ENCODE results near the gene DNM2.

Gene DNM2

GRCh38 chr19:10811391-10812111 lies 93.7 kb downstream of the DNM2 start:
- in situ Hi-C loops (cut with MboI; ENCODE audit: low sequenced_read_pairs), result no loop called here

GRCh38 chr19:10812196-10812595 lies 94.3 kb downstream of the DNM2 start:
- in situ Hi-C loops (cut with MboI; ENCODE audit: low sequenced_read_pairs), result no loop called here

- in situ Hi-C loops (cut with MboI; ENCODE audit: low sequenced_read_pairs), result no loop called here
Observed at GRCh38 chr19:10812902-10813404, 95.1 kb downstream of the DNM2 start.

GRCh38 chr19:10815007-10815536 lies 97.2 kb downstream of the DNM2 start:
- in situ Hi-C loops (cut with MboI; ENCODE audit: low sequenced_read_pairs), result no loop called here

GRCh38 chr19:10815969-10816644 lies 98.2 kb downstream of the DNM2 start:
- in situ Hi-C loops (cut with MboI; ENCODE audit: low sequenced_read_pairs), result no loop called here

GRCh38 chr19:10816691-10817090 lies 98.8 kb downstream of the DNM2 start:
- in situ Hi-C loops (cut with MboI; ENCODE audit: low sequenced_read_pairs), result no loop called here

- in situ Hi-C loops (cut with MboI; ENCODE audit: low sequenced_read_pairs), result no loop called here
Observed at GRCh38 chr19:10817291-10818038, 99.6 kb downstream of the DNM2 start.

- in situ Hi-C loops (cut with MboI; ENCODE audit: low sequenced_read_pairs), result no loop called here
Observed at GRCh38 chr19:10818301-10819123, 100.6 kb downstream of the DNM2 start.

- in situ Hi-C loops (cut with MboI; ENCODE audit: low sequenced_read_pairs), result no loop called here
Observed at GRCh38 chr19:10819124-10820060, 101.5 kb downstream of the DNM2 start.

- in situ Hi-C loops (cut with MboI; ENCODE audit: low sequenced_read_pairs), result no loop called here
Observed at GRCh38 chr19:10820173-10820572, 102.3 kb downstream of the DNM2 start.

- in situ Hi-C loops (cut with MboI; ENCODE audit: low sequenced_read_pairs), result no loop called here
Observed at GRCh38 chr19:10823690-10824089, 105.8 kb downstream of the DNM2 start.

- in situ Hi-C loops (cut with MboI; ENCODE audit: low sequenced_read_pairs), result no loop called here
Observed at GRCh38 chr19:10826231-10826630, 108.4 kb downstream of the DNM2 start.

GRCh38 chr19:10826846-10827245 lies 109.0 kb downstream of the DNM2 start:
- in situ Hi-C loops (cut with MboI; ENCODE audit: low sequenced_read_pairs), result no loop called here

- in situ Hi-C loops (cut with MboI; ENCODE audit: low sequenced_read_pairs), result no loop called here
Observed at GRCh38 chr19:10828981-10829821, 111.3 kb downstream of the DNM2 start.

GRCh38 chr19:10829967-10830366 lies 112.1 kb downstream of the DNM2 start:
- in situ Hi-C loops (cut with MboI; ENCODE audit: low sequenced_read_pairs), result no loop called here

GRCh38 chr19:10830370-10830769 lies 112.5 kb downstream of the DNM2 start:
- in situ Hi-C loops (cut with MboI; ENCODE audit: low sequenced_read_pairs), result no loop called here

GRCh38 chr19:10830931-10831779 lies 113.3 kb downstream of the DNM2 start:
- in situ Hi-C loops (cut with MboI; ENCODE audit: low sequenced_read_pairs), result no loop called here

All from HL-60/S4 treated with retinoic acid at 250 ng/mL for 4 days and 3 days (cell line).